Measurements from ENCODE around the gene COL25A1.
"Not testable (repeated sequence)": the region's sequence is repeated elsewhere in the genome, so short reads cannot be mapped to it uniquely, and the experiment has no call there.

COL25A1 gene

DNA sequence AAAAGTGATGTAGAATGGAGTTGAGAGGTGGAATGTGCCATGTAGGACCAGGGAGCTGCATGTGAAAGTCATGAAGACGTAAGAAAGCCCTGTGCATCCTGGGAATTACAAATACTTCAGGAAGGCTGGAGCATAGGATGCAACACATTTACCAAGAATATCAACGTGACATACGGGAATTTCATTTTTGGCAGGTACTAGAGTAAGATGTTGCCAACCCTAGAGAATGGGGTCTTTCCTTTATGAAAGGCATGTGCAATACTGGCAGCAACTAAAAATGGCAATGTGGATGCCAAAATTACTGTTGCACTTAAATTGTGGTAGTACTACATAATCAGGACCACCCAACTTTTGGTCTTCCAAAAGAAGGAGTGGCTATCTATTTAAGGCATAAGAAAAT lies 188.0 kb downstream of the COL25A1 start:
- no peak for DNase-seq

DNA sequence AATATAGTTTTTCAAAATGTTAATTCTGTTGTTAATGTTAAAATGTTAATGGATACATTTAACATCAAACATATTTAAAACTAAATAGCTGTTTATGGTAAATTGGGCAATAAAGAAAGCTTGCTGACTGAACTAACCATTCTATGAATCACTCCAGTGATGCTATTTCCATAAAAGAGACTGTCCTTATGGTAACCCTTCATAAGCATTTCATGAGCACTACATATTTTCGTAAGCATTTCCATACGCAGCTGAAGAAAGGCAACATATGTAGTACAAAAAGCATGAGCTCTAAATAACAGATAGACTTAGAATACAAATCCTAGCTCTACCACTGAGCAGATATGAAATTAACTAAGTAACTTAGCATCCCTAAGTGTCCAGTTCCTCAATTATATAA lies 188.9 kb downstream of the COL25A1 start:
- DNase-seq, result no peak

DNA sequence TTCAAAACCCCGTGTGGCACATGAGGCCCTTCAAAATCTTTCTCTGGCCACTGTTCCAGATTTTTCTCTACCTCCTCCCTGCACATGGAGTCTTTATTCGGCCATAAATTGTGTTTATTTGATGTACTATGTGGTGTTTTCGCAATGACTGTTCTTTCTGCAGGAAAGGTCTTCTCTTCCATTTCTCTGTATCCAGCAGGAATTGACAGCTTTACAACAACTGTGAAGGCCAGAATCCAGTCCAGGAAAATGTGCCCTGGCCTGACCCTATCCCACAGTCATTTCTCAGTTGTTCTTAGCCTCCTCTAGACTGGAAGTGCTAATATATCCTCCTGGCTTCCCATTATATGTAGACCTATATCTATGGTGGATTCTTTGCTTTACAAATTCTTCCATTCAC lies 191.4 kb downstream of the COL25A1 start:
- DNase-seq, result no peak

DNA sequence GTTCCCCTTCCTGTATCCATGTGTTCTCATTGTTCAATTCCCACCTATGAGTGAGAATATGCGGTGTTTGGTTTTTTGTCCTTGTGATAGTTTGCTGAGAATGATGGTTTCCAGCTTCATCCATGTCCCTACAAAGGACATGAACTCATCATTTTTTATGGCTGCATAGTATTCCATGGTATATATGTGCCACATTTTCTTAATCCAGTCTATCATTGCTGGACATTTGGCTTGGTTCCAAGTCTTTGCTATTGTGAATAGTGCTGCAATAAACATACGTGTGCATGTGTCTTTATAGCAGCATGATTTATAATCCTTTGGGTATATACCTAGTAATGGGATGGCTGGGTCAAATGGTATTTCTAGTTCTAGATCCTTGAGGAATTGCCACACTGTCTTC lies 194.2 kb downstream of the COL25A1 start:
- DNase-seq, result not testable (repeated sequence)

DNA sequence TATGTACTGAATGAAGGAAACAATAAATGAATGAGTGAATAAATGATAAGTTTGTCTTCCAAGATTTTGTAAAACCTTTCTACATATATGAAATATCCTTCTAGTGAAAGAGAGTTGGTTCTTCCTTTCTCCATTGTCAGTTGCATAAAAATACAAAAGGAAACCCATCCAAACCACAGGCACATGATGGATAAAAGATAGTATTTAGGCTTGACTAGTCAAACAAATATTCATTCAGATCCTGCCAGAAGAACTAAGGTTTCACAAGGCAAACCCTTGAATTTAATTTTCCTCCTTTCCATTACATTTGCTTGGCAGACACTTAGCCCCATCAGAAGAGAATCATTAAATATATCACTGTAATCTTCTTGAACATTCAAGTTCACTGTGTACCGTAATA lies 208.4 kb downstream of the COL25A1 start:
- DNase-seq, result no peak

DNA sequence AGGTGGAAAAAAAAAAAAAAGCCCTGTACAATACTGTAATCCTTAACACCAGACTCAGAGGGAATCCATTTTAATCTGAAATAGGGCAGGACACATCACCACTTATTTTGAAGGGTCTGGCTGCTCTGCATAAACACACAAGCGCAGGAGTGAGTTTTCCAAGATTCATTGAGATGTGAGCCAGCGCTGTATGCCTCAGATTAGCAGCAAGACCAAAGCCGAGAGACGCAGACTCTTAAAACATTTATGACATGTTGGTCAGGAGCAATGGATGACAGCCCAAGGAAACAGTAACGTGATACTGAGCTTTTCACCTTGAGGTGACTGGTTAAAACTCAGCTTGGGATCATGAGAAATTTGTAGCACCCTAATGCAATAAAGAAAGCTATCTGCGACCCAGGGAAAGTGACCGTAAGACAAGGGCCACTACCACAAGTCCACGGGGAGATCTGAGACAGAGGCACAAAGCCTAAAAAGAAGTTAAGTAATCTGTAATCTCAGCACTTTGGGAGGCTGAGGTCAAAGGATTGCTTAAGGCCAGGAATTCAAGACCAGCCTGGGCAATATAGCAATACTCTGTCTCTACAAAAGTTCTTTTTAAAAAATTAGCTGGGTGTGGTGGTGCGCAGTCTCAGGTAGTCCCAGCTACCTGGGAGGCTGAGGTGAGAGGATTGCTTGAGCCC lies 210.6 kb downstream of the COL25A1 start:
- DNase-seq, result no peak

DNA sequence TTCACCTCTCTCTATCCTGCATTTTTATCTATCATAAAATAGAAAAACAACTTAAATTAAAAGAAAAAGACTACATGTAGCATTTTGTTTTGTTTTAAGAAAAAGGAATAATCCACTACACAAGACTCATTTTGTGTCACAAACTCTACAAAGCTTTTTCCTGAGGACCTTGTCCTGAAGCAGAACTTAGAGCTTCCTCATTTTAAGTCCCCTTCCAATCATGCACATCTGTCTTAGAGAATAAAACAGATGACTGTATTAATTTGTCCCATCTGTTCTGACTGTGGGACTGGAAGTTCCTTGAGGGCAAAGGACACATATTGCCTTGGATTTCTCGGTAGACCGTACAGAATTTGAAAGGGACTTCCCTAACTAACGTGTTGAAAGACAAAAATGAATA lies 218.5 kb downstream of the COL25A1 start:
- DNase-seq, result no peak

DNA sequence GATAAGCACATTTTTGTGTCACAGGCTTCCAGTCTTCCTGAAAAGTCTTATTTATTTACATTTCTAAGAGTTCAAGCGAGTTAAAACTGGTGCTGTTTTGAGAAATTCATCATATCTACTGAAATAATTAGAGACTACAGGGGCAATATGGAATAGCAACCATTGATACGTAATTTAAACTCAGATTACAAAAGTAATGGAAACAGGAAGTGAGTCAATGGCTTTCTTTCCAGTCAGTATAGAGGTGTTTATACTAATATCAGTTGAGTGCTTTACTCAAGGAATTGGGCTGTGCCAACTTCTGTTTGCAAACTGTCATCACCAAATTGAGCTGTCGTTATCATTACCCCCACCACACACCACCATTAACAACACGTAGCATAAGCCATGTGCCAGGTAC lies 222.7 kb downstream of the COL25A1 start:
- DNase-seq, result no peak

DNA sequence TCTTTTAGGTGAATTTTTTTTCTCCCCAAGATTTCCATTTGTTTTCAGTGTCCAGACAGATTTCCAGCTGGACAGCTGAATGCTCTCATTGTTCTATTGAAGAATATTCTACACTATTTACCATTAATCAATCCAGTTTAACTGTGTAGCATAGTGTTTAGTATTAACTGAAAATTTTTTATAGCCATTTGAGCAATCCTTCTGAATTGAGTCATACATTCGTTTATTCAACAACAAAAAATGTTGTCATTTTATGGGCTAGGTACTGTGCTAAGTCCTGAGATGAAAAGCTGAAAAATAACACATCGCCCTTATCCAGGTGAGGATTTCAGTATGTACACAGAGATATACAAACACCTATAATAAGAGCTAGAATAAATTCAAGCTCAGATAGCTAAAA lies 223.3 kb downstream of the COL25A1 start:
- DNase-seq, result no peak

DNA sequence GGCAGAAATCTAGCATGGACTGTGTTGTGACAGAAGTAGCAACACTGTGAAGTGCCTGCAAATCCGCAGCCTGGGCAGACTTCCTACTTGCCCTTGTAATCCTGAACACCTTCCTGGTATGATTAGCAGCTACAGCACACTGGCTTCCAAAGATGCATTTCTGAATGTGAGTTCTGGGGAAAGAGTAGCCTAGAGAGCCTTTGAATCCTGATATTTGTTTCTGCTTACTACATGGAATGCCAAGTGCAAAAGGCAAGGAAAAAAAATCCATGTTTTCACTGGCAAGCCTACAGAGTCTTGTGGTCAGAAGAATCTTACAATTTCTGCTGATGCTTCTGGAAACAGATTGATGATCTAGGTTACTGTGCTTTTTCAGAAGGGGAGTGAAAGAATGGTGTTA lies 223.7 kb downstream of the COL25A1 start:
- no peak for DNase-seq

DNA sequence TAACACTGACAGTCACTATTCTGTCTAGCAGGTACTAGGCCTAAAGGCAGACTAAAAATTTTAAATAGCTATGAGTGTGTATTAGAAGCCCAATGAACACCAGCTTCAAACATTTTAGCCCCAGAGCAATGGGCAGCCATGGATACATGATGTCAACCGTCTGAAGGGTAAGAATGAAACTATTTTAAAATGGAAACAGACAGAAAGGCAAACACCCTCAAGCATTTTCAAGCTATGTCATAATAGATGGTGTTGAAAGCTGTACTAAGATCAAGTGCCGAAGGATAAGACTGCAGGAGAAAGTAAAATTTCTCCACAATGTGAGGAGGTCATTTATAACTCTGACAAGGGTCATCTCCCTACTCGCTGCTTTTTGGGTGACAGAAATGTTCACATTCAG lies 225.0 kb downstream of the COL25A1 start:
- DNase-seq, result no peak

DNA sequence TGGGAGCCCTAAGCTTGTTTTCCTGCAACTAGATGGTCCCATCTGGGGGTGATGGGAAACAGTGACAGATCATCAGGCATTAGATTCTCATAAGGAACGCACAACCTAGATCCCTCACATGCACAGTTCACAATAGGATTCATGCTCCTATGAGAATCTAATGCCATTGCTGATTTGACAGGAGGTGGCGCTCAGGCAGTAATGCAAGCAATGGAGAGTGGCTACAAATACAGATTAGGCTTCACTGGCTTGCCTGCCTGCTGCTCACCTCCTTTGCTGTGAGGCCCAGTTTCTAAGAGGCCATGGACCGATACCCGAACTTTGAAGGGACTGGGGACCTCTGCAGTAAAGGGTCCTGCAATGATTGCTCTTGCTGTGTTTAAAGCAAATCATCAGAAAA lies 225.7 kb downstream of the COL25A1 start:
- not testable (repeated sequence) for DNase-seq

DNA sequence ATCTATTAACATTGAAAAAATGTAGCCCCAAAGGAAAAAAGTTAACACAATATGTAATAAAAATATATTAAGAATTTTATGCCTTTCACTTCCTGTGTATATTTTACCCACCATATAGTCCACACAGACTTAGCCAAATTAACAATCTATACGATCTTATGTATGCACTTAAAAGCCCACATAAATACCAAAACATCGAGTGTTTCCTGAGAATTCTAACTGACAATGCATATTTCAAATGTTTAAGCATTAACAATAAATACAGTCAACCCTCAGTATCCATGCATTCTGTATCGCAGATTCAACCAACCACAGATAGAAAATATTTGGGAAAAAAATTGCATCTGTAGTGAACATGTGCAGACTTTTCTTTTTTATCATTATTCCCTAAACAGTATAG lies 226.8 kb downstream of the COL25A1 start:
- DNase-seq, result no peak

DNA sequence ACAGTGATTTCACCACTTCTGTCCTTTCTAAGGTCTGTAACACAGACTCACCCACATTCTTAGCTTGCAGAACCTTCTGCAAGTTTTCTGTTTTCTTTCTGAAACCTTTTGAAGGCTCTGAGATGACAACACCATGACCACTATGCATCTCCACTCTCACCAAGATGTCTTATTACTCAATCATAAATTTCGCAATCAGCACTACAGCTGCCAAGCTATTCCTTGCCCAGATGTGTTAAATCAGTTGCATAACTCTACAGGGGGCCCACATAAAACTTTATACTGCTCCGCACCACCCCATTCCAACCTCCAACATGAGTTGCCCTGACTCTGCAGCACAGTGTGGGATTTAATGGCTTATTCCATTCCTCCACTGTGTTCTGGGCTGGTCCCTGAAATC lies 229.9 kb downstream of the COL25A1 start:
- DNase-seq, result no peak

DNA sequence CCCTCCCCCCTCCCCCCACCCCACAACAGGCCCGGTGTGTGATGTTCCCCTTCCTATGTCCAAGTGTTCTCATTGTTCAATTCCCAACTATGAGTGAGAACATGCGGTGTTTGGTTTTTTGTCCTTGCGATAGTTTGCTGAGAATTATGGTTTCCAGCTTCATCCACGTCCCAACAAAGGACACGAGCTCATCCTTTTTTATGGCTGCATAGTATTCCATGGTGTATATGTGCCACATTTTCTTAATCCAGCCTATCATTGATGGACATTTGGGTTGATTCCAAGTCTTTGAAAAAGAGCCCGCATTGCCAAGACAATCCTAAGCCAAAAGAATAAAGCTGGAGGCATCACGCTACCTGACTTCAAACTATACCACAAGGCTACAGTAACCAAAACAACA lies 231.8 kb downstream of the COL25A1 start:
- DNase-seq, result not testable (repeated sequence)

DNA sequence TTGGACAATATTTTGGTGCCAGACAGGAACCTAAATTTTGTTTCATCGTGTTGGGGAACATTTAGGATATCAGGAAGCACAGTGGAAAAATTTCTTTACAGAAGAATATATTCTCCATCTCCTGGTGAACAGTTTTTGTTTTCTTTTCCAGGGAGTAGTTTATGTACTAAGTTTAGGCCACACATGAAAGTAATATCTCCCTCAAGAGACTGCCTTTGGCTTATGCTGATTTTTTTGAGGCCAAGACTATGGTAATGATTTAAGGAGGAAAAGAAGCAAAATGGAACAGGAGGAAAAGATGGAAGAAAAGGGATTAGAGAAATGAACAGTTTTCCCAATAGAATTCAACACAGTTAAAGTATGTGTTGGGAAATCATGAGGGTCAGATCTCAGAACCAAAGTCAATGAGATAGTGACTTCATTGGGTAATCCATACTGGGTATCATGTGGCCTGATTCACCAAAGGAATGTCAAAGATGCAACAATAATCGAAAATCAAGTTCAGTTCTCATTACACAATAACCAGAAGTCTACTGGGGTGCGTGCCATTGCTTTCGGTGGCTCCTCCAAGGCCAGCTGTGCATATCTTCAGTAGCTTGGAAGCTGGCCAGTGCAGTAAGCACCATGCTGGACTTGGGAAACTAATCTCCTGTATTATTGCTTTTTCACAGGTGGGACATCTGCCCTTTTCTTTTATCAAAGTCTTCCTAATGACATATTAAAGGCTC lies 234.8 kb downstream of the COL25A1 start:
- DNase-seq, result no peak

DNA sequence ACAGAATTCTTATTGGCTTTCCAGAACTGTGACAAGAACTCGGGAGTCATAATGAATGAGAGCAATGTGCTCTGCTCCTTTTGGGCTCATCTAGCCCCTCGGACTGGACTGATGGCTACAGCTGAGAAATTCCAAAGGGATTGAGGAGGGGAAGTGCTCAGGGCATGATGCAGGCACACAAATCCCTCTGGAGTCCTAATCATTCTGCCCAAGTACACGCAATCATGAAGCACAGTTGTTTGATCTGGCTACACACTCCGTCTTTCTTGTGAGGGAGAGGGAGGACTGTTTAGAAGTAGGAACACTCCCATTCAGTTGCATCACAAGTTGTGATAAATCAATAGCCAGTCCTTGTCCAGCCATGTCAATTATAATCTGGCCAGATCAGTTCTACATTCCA lies 237.5 kb downstream of the COL25A1 start:
- DNase-seq, result no peak

DNA sequence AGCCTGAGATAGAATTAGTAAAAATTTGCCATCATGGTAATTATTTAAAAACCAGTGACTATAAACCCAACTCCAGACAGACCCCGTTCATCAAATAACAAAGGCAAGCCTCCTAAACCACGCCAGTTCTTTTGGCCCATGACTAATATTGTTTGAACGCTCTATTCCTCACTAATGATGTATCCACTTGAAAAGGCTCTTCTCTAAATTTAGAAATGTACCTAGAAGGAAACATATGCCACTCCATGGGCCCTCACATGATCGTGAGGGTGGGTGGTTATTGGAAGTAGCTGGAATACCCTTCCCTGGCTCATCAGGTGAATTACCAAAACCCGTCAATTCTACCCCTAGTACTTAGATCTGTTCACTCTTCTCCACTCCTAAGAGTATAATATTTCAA lies 249.2 kb downstream of the COL25A1 start:
- no peak for DNase-seq

DNA sequence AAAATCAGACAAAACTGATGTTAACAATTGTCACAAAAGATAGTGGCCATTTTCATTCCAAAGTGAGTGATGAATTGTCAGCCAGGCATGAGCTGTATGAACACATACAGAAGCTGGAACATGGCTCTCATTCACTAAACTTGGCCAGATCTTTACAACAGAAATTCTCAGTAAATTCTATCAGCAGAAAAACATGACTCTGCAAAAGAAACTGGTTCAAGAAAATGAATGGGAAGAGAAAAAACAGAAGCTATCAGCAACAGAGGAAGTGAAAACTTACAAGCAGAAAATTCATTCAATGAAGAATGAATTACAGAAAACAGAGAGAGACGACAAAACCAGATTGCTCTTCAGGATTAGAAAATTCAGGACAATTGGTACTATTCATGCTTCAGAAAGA lies 249.6 kb downstream of the COL25A1 start:
- no peak for DNase-seq

DNA sequence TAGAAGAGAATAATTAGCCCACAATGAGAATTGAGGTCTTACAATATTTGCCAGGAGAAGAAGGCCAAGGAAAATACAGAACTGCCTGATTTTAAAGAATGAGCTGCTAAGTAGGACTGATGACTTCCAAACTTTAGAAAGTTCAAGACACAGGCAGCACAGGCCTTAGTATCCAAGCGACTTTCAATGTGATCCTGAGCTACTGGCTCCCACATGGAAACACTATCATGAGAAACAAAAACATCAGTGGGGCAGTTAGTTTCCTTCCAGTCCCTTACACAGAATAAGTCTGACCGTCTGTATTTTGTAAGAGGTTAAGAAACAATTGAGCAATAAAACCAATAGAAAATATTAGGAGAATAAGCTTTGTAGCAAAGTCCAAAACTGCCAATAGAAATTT lies 251.4 kb downstream of the COL25A1 start:
- no peak for DNase-seq

DNA sequence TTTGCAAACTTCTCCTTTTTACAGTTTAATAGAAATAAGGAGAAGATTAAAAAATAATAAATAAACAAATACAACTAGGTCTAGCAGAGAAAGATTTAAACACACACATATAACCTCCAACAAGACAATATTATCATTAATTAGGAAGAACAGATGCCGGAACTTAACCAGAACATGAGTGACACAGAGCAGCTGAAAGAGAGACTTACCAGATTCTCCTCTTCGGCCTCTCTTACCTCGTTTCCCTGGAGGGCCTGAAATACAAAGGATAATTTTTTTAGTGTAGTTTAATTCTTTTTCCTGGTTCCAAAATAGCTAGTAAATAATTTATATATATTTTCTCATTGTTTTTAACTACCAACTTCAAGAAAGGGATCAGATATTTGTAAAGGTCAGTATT lies 252.5 kb downstream of the COL25A1 start:
- no peak for DNase-seq

DNA sequence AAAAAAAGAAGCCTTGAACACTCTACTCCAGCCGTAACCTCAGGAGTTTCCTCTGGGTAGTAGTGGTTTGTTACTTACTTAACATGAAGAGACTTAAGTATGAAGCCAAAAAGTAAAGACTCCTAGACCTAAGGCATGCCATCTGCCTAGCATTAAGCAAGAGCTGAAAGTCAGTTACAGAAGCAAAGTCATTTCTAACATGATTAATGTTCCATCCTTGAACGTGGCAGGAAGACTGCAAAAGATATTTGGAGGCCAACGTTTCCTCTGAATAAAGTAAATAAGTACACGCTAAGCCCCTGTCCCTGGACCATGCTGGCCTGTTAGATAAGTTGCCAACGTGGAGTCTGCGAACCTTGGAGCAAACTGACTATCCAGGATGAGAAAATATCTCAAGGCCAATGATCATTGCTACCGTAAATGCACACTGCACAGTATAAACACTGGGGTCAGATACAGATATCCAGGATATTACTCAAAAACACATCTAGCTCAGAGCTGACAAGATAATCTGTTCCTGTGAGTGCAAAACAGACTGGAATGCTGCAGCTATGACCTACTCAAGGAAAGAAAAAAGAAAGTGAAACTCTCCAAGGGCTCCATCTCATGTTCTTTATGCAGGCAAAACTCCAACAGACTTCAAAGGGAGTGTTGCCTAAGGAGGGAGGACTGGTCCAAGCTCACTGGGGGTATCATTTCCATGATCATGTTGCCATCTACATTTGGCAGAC lies 255.8 kb downstream of the COL25A1 start:
- DNase-seq, result no peak

DNA sequence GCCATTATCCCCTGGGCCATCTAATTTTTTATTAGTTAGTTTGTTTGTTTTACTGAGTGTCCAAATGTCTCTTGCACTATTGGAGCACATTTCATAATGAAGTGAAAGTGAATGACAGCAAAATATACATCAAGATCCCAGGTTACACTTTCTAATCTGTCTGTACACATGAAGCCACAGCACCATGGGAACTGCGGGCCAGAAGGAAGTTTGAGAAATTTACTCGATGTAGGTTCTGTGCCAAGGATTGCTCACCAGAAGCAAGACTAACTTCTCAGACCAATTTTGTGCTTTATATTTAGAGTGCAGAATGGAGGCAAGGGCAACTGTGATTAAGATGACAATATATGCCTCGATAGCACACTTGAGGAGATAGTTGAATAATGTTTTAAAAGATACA lies 258.0 kb downstream of the COL25A1 start:
- no peak for DNase-seq

DNA sequence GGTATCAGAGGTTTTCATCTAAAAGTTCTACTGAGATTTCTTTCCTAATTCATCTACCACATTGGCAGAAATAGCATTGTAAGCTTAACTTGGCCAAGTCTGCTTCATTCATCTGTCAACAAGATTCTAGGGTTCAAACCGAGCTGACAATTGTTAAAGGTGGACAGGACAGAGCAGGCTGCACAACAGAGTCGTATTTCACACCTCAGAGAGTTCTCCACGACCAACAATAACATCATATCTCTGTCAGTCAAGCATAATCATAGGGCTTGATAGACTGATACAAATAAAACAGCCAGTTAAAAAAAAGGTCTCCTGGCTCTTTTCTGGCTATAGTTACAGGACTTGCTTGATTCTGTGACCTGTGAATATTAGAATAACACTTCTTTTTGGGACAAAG lies 259.2 kb downstream of the COL25A1 start:
- DNase-seq, result no peak

Measured in NCI-H1436 treated with DMSO at 0.1 percent for 48 hours (cell line).